ENCODE data around the gene GRIA3.

DNA sequence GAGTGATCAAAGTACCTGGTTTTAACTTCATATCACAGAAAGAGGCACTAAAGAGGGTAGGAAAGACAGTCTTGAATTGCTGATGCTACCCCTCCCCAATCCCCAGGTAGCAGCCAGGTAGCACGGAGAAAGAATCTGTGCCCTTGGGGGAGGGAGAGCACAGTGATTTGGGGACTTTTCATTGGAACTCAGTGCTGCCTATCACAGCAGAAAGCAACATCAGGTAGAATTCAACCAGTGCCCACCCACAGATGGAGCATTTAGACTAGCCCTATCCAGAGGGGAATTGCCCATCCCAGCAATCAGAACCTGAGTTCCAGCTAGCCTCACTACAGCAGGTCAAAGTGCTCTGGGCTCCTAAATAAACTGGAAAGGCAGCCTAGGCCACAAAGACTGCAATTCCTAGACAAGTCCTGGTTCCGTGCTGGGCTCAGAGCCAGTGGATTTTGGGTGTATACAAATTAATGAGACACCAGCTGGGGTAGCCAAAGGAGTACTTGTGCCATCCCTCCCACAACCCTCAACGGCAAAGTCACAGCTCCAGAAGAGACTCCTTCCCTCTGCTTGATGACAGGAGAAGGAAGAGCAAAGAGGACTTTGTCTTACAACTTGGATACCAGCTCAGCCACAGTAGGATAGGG is 320.7 kb downstream of the GRIA3 start:
- TF ChIP-seq ZNF112 (tag by site-specific recombination; IDR thresholded peaks at IDR 0.05): no peak
- TF ChIP-seq ZNF280D (tag by site-specific recombination; IDR thresholded peaks at IDR 0.05): no peak
- TF ChIP-seq ZFP3 (tag by site-specific recombination; IDR thresholded peaks at IDR 0.05; ENCODE audit: low read depth): no peak
- TF ChIP-seq, protein P1, sequence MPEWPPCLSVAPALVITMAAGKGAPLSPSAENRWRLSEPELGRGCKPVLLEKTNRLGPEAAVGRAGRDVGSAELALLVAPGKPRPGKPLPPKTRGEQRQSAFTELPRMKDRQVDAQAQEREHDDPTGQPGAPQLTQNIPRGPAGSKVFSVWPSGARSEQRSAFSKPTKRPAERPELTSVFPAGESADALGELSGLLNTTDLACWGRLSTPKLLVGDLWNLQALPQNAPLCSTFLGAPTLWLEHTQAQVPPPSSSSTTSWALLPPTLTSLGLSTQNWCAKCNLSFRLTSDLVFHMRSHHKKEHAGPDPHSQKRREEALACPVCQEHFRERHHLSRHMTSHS (tag by site-specific recombination; IDR thresholded peaks at IDR 0.05): no peak
- no peak for TF ChIP-seq CTCF (tag by site-specific recombination; IDR thresholded peaks at IDR 0.05)
- TF ChIP-seq, protein P2, sequence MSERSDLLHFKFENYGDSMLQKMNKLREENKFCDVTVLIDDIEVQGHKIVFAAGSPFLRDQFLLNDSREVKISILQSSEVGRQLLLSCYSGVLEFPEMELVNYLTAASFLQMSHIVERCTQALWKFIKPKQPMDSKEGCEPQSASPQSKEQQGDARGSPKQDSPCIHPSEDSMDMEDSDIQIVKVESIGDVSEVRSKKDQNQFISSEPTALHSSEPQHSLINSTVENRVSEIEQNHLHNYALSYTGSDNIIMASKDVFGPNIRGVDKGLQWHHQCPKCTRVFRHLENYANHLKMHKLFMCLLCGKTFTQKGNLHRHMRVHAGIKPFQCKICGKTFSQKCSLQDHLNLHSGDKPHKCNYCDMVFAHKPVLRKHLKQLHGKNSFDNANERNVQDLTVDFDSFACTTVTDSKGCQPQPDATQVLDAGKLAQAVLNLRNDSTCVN (tag by site-specific recombination; optimal IDR thresholded peaks at IDR 0.05): no peak
- TF ChIP-seq MZF1 (tag by site-specific recombination; IDR thresholded peaks at IDR 0.05; ENCODE audit: borderline replicate concordance): no peak
- TF ChIP-seq ZNF623 (tag by site-specific recombination; IDR thresholded peaks at IDR 0.05): no peak
- TF ChIP-seq ZNF510 (tag by site-specific recombination; IDR thresholded peaks at IDR 0.05; ENCODE audit: insufficient replicate concordance): no peak
- no peak for TF ChIP-seq ZNF23 (tag by site-specific recombination; IDR thresholded peaks at IDR 0.05; ENCODE audit: borderline replicate concordance)
